ENCODE measurements around the gene HRH1. TPM values are rescaled to one million over a fixed set of nuclear protein-coding genes. Genes with fewer than 3 reads are reported as not detected.

Gene HRH1
- total and polyA plus RNA-seq, 2 donors (not counting 1 experiment from before 2014, with no cell fraction given) = not detected

DNA sequence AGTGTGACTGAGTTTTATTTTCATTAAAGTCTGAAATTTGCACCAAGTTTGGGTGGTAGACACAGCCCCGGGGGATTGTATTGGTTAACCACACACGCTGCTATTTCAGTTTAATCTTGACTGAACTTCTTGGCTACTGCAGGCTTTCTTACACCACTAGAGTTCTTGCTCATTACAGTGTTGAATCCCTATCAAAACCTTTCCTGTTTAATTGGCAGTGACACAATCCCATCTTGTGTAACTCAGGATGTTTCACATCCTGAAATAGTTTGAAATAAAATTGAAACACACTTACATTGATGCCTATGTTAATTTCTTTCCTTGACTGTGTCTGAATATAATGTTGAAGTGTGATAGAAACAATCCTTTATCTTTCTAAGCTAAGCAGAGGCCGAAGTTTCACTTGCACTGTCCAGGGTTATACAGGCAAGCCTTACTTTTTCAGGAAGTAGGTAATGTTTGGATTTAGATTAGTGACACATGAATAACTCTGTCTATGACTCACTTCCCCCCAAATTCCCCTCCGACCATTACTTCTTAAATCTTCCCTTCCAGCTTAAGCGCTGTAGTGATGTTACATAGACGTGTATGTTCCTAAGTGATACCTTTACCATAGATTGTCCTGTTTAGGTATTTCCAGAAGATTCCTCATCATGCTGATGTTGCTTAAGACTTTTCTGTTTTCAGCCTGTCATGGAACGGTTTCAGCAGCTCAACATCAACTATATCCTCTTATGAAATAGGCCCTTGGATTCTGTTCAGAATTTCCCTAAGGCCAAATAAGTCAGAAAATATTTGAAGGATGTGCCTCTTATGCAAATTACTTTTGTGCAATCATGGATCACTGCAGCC, 134.7 kb downstream of the HRH1 start:
- no peaks in the 10 kb centered on the region for H3K27me3 ChIP-seq (replicated peaks in 1 of 4; ENCODE audit: control extremely low read depth in 1 of 4, control insufficient read depth in 3 of 4, insufficient read depth in 4 of 4, low read length in 3 of 4)
- H2AFZ ChIP-seq (ENCODE audit: insufficient read depth, low read depth, low read length, poor library complexity, severe bottlenecking) = peak overlapping the region; percentile 64
- H3K27ac Mint-ChIP-seq = peak overlapping the region; percentile 98
- H3K27ac ChIP-seq (ENCODE audit: low read length in 2 of 2) = peak overlapping the region; percentile 91 to 98
- H3K36me3 ChIP-seq (replicated peaks in 1 of 2; ENCODE audit: control extremely low read depth in 1 of 2, control insufficient read depth in 1 of 2, extremely low read depth in 1 of 2, insufficient read depth in 2 of 2, low read length in 1 of 2) = no peaks in the 10 kb centered on the region
- H3K4me1 Mint-ChIP-seq = peaks cover 57% of the 10 kb centered on the region
- no peaks in the 10 kb centered on the region for H3K9me3 Mint-ChIP-seq (ENCODE audit: insufficient read depth)
- TF ChIP-seq EZH2 (IDR thresholded peaks at IDR 0.05; ENCODE audit: borderline replicate concordance, insufficient read depth, low read depth, low read length, poor library complexity, severe bottlenecking) (no peak), CTCF (IDR thresholded peaks at IDR 0.05) (no peak)
- DNase-seq = peak; percentile 88
- no peaks in the 10 kb centered on the region for H4K20me1 ChIP-seq (ENCODE audit: control insufficient read depth, insufficient read depth, low read length, poor library complexity, severe bottlenecking)
- H3K4me3 Mint-ChIP-seq = peak overlapping the region; percentile 85
- ATAC-seq (ENCODE audit: low read depth) = peak; percentile 89
- H3K4me2 ChIP-seq (replicated peaks; ENCODE audit: low read depth, low read length, poor library complexity, severe bottlenecking) = peak overlapping the region; percentile 75
- peak overlapping the region; percentile 6 to 63 (median 33) for H3K4me3 ChIP-seq (ENCODE audit: control extremely low read depth in 1 of 5, extremely low read depth in 1 of 5, insufficient read depth in 1 of 5, low read depth in 2 of 5, low read length in 4 of 5)
- H3K4me1 ChIP-seq (ENCODE audit: control insufficient read depth in 2 of 2, insufficient read depth in 2 of 2, low read length in 2 of 2) = peaks cover 48 to 49% of the 10 kb centered on the region in 2 donors
- 6% methylated on average over 2 of the region's 7 CpGs for WGBS (ENCODE audit: insufficient coverage)
- H3K9me3 ChIP-seq (ENCODE audit: control extremely low read depth in 1 of 3, control insufficient read depth in 2 of 3, insufficient read depth in 1 of 3, low read length in 2 of 3) = no peaks in the 10 kb centered on the region
- ChIA-PET POLR2A (interaction anchor here (2.4 kb wide), 2 partner anchors 10 to 16 kb away, joined by 7 to 29 read pairs; partner anchors contain the start of gene ATG7), CTCF (interaction anchor here (1.2 to 4.3 kb wide), 7 partner anchors 13 to 362 kb away, joined by 3 to 30 read pairs (median 4); partner anchors contain the start of gene ATG7)
- intact Hi-C loops (cut with micrococcal nuclease) = loop anchor here (1.0 to 2.0 kb wide), 2 partner anchors 17 to 46 kb away; partner anchors contain the start of gene ATG7
- H3K9ac ChIP-seq (ENCODE audit: low read length) = peak overlapping the region; percentile 69
- H3K79me2 ChIP-seq (ENCODE audit: control insufficient read depth, insufficient read depth, low read length) = peaks cover 62% of the 10 kb centered on the region
- H3K27me3 Mint-ChIP-seq = no peaks in the 10 kb centered on the region
